ENCODE results near the gene MAGI2. TPM values are rescaled to one million over a fixed set of nuclear protein-coding genes. Genes with fewer than 3 reads are reported as not detected.

Gene MAGI2
- total and polyA plus RNA-seq, 2 of the 13 experiments (the other 11 are each of a cell fraction or from before 2014, with no cell fraction given): 1.5 to 3.8 TPM

GRCh38 chr7:78323118-78323517 is 1130.3 kb downstream of the MAGI2 start:
- H3K9me3 ChIP-seq (ENCODE audit: low read length): no peaks in the 10 kb centered on the region
- POLR2A ChIA-PET: no interaction called here
- in situ Hi-C loops (cut with HindIII; ENCODE audit: extremely low pct_ligation_motif_present, low pct_unique_long_range_greater_than_20kb): no loop called here
- TF ChIP-seq FUBP1 (CRISPR knock-in tag; IDR thresholded peaks at IDR 0.05; ENCODE audit: borderline replicate concordance) (no peak), ZNF503 (CRISPR knock-in tag; IDR thresholded peaks at IDR 0.05) (no peak), PPARG (CRISPR knock-in tag; conservative IDR thresholded peaks at IDR 0.05) (no peak), ZKSCAN8 (CRISPR knock-in tag; IDR thresholded peaks at IDR 0.05; ENCODE audit: borderline replicate concordance) (no peak), RFX1 (IDR thresholded peaks at IDR 0.05) (no peak), ZNF607 (CRISPR knock-in tag; IDR thresholded peaks at IDR 0.05; ENCODE audit: borderline replicate concordance) (no peak), ZNF597 (CRISPR knock-in tag; IDR thresholded peaks at IDR 0.05) (no peak), ZNF75D (CRISPR knock-in tag; IDR thresholded peaks at IDR 0.05; ENCODE audit: borderline replicate concordance) (no peak), ZNF446 (CRISPR knock-in tag; IDR thresholded peaks at IDR 0.05) (no peak), MAF1 (CRISPR knock-in tag; IDR thresholded peaks at IDR 0.05; ENCODE audit: borderline replicate concordance) (no peak), AGO2 (optimal IDR thresholded peaks at IDR 0.05; ENCODE audit: low read depth, low read length) (no peak), CSRNP1 (CRISPR knock-in tag; IDR thresholded peaks at IDR 0.05) (no peak), ZNF546 (CRISPR knock-in tag; conservative IDR thresholded peaks at IDR 0.05) (no peak), ZNF552 (CRISPR knock-in tag; IDR thresholded peaks at IDR 0.05; ENCODE audit: borderline replicate concordance) (no peak), ESRRA (CRISPR knock-in tag; IDR thresholded peaks at IDR 0.05; ENCODE audit: low read depth) (no peak), ZNF205 (CRISPR knock-in tag; IDR thresholded peaks at IDR 0.05) (no peak), CHCHD3 (CRISPR knock-in tag; IDR thresholded peaks at IDR 0.05) (no peak)
- no peak overlapping the region for H2AFZ ChIP-seq (ENCODE audit: low read length)
- no peaks in the 10 kb centered on the region for H3K4me1 ChIP-seq (ENCODE audit: insufficient read depth, low read length)
- no peak overlapping the region for H3K4me2 ChIP-seq (ENCODE audit: low read depth, low read length)
- H3K9ac ChIP-seq (ENCODE audit: insufficient read depth, low read depth, low read length): no peak overlapping the region
- 0% methylated on average over 1 of the region's 1 CpG for WGBS (ENCODE audit: low lambda C conversion rate)
- CTCF ChIA-PET (ENCODE audit: low intra/inter-chr PET ratio, low total read pairs): no interaction called here
- DNase-seq (ENCODE audit: low spot score) (no peak), FAIRE-seq (no peak), ATAC-seq (no peak)
- H3K79me2 ChIP-seq (ENCODE audit: insufficient read depth, low read length): no peaks in the 10 kb centered on the region
- no peak overlapping the region for H3K4me3 ChIP-seq (replicated peaks in 1 of 3; ENCODE audit: insufficient read depth in 1 of 3, low read depth in 2 of 3, low read length in 3 of 3)
- no peak overlapping the region for H3K27ac ChIP-seq (ENCODE audit: extremely low read length, insufficient read depth, low read length)
- intact Hi-C loops (cut with micrococcal nuclease; ENCODE audit: unreplicated experiment): no loop called here
- H4K20me1 ChIP-seq (ENCODE audit: insufficient read depth, low read length): no peaks in the 10 kb centered on the region
- H3K36me3 ChIP-seq (replicated peaks in 1 of 2; ENCODE audit: control insufficient read depth in 1 of 2, insufficient read depth in 2 of 2, low read length in 2 of 2): no peaks in the 10 kb centered on the region
- no TSS peak for BruUV-seq (replicated peaks)
- no peaks in the 10 kb centered on the region for H3K27me3 ChIP-seq (ENCODE audit: control insufficient read depth in 1 of 2, insufficient read depth in 2 of 2, low read length in 2 of 2)
